Psoas muscle (tissue), 8 donors: ENCODE results near the gene OR2AJ1. TPM values are rescaled to one million over a fixed set of nuclear protein-coding genes. Genes with fewer than 3 reads are reported as not detected.
"Not testable (repeated sequence)": the region's sequence is repeated elsewhere in the genome, so short reads cannot be mapped to it uniquely, and the experiment has no call there.

Experiments used
- ATAC-seq, 4 donors: fragments of 200-7000 bp; cut with Tn5 transposase; one replicate each; pipeline ENCODE4 v1.9.1; 2020; ENCODE audit warnings: moderate library complexity in 3 of 4, mild to moderate bottlenecking in 2 of 4
- DNase-seq, 2 donors: peaks; one replicate each; pipeline ENCODE4 v3.0.0-alpha.2; 2020
- H3K27ac ChIP-seq: fragments of 200-600 bp; one replicate; pipeline ENCODE4 v1.8.0; 2022
- H3K27me3 ChIP-seq, 3 donors: fragments of 200-600 bp in 1 of 3; one replicate each; pipeline versions ENCODE4 v1.6.1 to v1.8.0; 2013 to 2022; ENCODE audit warnings: low read length in 2 of 3, mild to moderate bottlenecking in 2 of 3, moderate library complexity in 1 of 3; ENCODE audit not compliant: insufficient read depth in 3 of 3
- H3K36me3 ChIP-seq, 2 donors: fragments of 200-600 bp in 1 of 2; one replicate each; pipeline versions ENCODE4 v1.6.1 to v1.8.0; 2013 to 2022; ENCODE audit warnings: low read depth in 1 of 2, mild to moderate bottlenecking in 1 of 2, moderate library complexity in 1 of 2; ENCODE audit not compliant: insufficient read depth in 1 of 2
- H3K4me1 ChIP-seq: fragments of 200-600 bp; one replicate; pipeline ENCODE4 v1.8.0; 2022
- H3K4me3 ChIP-seq: fragments of 200-600 bp; one replicate; pipeline ENCODE4 v1.8.0; 2022; ENCODE audit warnings: mild to moderate bottlenecking
- H3K9me3 ChIP-seq: fragments of 200-600 bp; one replicate; pipeline ENCODE4 v1.8.0; 2022
- WGBS, 3 donors: extraction: QIAGEN DNeasy Blood & Tissue Kit; methylation state at CpG; one replicate each; pipeline versions ENCODE4 v1.1.6 to v1.1.7; 2013; 5-methylcytosine and 5-hydroxymethylcytosine counted together
- intact Hi-C, 2 donors: fragments of 100-400 bp; cut with DNase I; formaldehyde crosslinking; loops; one replicate each; pipeline versions ENCODE4 v1.11.0 to v1.14.2; 2022
- polyA plus RNA-seq, 3 donors: library from polyadenylated mRNA; stranded (reverse); fragments of 200-250 nt; gene quantifications; one replicate each; pipeline ENCODE4 v1.2.3, GENCODE V29; 2013
- total RNA-seq, 4 donors: library from RNA; stranded (reverse); fragmentation: NEBNext Ultra II Directional in 2 of 4; extraction: Animal tissue kit (Norgen Biotek cat#: 25700) in 2 of 4; gene quantifications; one replicate each; pipeline versions ENCODE4 v1.2.1 to v1.2.4, GENCODE V29; 2021 to 2023
- TF ChIP-seq, protein P1 (sequence below): fragments of 200-600 bp; IDR thresholded peaks from one replicate; pipeline ENCODE4 v1.8.0; 2022; ENCODE audit warnings: antibody characterized with exemption
- donor health status: healthy with polysubstance abuse.
- donor health status: DM: no; HTN: no; CAD: no; lungs with moderate emphysema.
- donor health status: Bipolar disorder and iron deficiency.
- donor health status: healthy.
- donor health status: DM: yes; HTN: yes; CAD: no.
- donor health status: DM: no; HTN: no; CAD: no.
- donor health status: DM: no; HTN: no; CAD: no.
- donor health status: DM: yes; HTN: yes; CAD: no.

The OR2AJ1 gene
- total and polyA plus RNA-seq, 7 donors, result not detected

DNA sequence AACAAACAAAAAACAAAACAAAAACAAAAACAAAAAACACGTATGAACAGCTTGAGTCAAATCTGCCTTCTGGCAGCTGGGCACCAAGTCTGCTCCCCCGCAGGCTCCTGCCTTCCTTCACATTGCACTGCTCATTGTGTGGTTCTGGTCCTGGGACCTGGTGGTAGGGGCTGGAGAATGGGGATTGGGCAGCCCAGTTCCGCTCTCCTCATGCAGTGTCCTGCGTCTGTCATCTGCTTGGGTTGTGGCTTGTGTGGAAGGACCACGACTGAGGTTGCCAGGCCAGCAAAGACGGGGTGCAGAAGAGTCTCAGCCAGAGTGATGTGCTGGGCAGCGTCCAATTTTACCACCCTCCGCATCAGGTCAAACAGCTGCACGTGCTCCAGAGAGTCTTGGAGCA, 11.1 kb downstream of the OR2AJ1 start:
- no peak overlapping the region for H3K27ac ChIP-seq
- H3K4me1 ChIP-seq, result no peaks in the 10 kb centered on the region
- DNase-seq (no peak), ATAC-seq (no peak)
- TF ChIP-seq, protein P1, sequence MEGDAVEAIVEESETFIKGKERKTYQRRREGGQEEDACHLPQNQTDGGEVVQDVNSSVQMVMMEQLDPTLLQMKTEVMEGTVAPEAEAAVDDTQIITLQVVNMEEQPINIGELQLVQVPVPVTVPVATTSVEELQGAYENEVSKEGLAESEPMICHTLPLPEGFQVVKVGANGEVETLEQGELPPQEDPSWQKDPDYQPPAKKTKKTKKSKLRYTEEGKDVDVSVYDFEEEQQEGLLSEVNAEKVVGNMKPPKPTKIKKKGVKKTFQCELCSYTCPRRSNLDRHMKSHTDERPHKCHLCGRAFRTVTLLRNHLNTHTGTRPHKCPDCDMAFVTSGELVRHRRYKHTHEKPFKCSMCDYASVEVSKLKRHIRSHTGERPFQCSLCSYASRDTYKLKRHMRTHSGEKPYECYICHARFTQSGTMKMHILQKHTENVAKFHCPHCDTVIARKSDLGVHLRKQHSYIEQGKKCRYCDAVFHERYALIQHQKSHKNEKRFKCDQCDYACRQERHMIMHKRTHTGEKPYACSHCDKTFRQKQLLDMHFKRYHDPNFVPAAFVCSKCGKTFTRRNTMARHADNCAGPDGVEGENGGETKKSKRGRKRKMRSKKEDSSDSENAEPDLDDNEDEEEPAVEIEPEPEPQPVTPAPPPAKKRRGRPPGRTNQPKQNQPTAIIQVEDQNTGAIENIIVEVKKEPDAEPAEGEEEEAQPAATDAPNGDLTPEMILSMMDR, result no peak
- WGBS, 3 donors, result 85 to 90% (median 89%) methylated on average over 9 of the region's 9 CpGs
- no peaks in the 10 kb centered on the region for H3K9me3 ChIP-seq
- no peak overlapping the region for H3K4me3 ChIP-seq
- intact Hi-C loops, result no loop called here
- H3K36me3 ChIP-seq, result no peaks in the 10 kb centered on the region
- no peaks in the 10 kb centered on the region for H3K27me3 ChIP-seq

- ATAC-seq (no peak), DNase-seq (no peak)
- no peaks in the 10 kb centered on the region for H3K27me3 ChIP-seq
Observed at GRCh38 chr1:247936415-247936814, 11.7 kb downstream of the OR2AJ1 start.

DNA sequence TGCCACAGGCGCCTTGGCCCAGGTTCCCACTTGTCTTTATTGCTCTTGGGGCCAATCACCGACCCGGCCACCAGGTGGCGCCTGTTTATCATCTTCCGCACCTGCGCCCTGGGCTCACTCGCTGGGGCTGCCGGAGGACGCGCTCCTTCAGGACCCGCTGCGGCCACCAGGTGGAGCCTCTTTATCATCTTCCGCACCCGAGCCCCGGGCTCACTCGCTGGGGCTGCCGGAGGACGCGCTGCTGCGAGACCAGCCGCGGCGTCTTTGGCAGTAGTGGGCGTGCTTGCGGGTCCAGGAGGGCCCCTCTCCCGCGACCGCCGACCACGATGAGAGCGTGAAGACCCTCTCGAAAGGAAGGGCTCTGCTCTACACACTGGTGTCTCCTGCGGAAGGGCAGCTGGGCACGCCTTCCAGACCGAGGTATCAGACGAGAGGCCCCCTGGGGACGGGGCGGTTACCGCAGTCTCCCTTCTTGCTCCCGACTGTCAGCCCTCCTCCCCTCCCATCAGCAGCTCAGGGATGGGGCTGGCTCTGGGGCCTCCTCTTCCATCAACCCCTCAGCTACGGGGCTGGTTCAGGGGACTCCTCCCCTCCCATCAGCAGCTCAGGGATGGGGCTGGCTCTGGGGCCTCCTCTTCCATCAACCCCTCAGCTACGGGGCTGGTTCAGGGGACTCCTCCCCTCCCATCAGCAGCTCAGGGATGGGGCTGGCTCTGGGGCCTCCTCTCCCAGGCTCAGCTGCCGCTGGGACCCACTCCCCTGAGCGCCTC, 12.5 kb downstream of the OR2AJ1 start:
- H3K36me3 ChIP-seq, intact Hi-C loops, H3K4me3 ChIP-seq, H3K4me1 ChIP-seq, H3K27me3 ChIP-seq, H3K9me3 ChIP-seq, H3K27ac ChIP-seq: not testable (repeated sequence)
- TF ChIP-seq, protein P1, result peak; percentile 21
- ATAC-seq (peak in 1 of 4 donors; percentile 46), DNase-seq (peak; percentile 54 to 64)
- WGBS, 3 donors, result 6 to 20% (median 17%) methylated on average over 38 to 44 of the region's 44 CpGs

More at GRCh38 chr1:247936415-247936814, 11.7 kb downstream of the OR2AJ1 start:
- TF ChIP-seq, protein P1, result no peak
- intact Hi-C loops, result no loop called here
- no peak overlapping the region for H3K27ac ChIP-seq
- no peak overlapping the region for H3K4me3 ChIP-seq
- no peaks in the 10 kb centered on the region for H3K36me3 ChIP-seq
- H3K9me3 ChIP-seq, result no peaks in the 10 kb centered on the region
- WGBS, 3 donors, result 92 to 95% (median 93%) methylated on average over 18 of the region's 18 CpGs
- no peaks in the 10 kb centered on the region for H3K4me1 ChIP-seq

GRCh38 chr1:247942624-247943023, 17.9 kb downstream of the OR2AJ1 start:
- no peak overlapping the region for H3K4me3 ChIP-seq
- WGBS, 3 donors, result 67 to 81% (median 78%) methylated on average over 6 of the region's 6 CpGs
- no peaks in the 10 kb centered on the region for H3K36me3 ChIP-seq
- TF ChIP-seq, protein P1, result no peak
- intact Hi-C loops, result no loop called here
- DNase-seq (no peak), ATAC-seq (no peak)
- H3K4me1 ChIP-seq, result no peaks in the 10 kb centered on the region
- no peaks in the 10 kb centered on the region for H3K27me3 ChIP-seq
- H3K27ac ChIP-seq, result no peak overlapping the region
- peaks cover 5% of the 10 kb centered on the region for H3K9me3 ChIP-seq

GRCh38 chr1:247948558-247948957, 23.9 kb downstream of the OR2AJ1 start, which contains the start of gene OR2L8:
Gene OR2L8, plus strand, starts transcription at chr1:247948858. Its CDS starts 0 bp downstream, at chr1:247948858.
- intact Hi-C loops, result no loop called here
- H3K4me1 ChIP-seq, result no peaks in the 10 kb centered on the region
- ATAC-seq (no peak), DNase-seq (no peak)
- 77 to 91% (median 83%) methylated on average over 3 of the region's 3 CpGs for WGBS, 3 donors
- H3K27me3 ChIP-seq, result no peaks in the 10 kb centered on the region
- no peaks in the 10 kb centered on the region for H3K36me3 ChIP-seq
- H3K9me3 ChIP-seq, result peaks cover 5% of the 10 kb centered on the region
- no peak within 1 kb of the TSS for H3K27ac ChIP-seq
- TF ChIP-seq, protein P1, result no peak
- H3K4me3 ChIP-seq, result no peak within 1 kb of the TSS
